ENCODE data around the gene DGKH.

DNA sequence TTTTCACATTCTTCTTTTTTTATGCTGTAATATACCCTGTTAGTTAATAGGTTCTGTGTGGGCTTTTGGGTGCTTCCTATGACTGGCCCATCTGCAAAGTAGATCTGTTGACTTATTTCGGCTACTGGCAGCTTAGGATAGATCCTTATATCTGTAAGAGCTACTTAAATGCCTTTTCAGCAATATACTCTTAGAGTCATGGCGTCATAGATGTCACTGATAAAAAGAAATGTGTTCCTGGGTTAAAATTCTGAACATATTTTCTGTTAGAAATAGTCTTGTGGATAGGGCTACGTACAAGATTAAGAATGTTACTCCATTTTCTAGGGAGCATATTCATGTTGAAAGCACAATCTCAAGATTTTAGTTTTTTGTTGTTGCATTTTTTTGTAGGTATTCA, 228.2 kb downstream of the DGKH start:
- TF ChIP-seq, protein P1, sequence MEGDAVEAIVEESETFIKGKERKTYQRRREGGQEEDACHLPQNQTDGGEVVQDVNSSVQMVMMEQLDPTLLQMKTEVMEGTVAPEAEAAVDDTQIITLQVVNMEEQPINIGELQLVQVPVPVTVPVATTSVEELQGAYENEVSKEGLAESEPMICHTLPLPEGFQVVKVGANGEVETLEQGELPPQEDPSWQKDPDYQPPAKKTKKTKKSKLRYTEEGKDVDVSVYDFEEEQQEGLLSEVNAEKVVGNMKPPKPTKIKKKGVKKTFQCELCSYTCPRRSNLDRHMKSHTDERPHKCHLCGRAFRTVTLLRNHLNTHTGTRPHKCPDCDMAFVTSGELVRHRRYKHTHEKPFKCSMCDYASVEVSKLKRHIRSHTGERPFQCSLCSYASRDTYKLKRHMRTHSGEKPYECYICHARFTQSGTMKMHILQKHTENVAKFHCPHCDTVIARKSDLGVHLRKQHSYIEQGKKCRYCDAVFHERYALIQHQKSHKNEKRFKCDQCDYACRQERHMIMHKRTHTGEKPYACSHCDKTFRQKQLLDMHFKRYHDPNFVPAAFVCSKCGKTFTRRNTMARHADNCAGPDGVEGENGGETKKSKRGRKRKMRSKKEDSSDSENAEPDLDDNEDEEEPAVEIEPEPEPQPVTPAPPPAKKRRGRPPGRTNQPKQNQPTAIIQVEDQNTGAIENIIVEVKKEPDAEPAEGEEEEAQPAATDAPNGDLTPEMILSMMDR (IDR thresholded peaks at IDR 0.05 in 2 of 3, conservative IDR thresholded peaks at IDR 0.05 in 1 of 3; ENCODE audit: control insufficient read depth in 2 of 3, extremely low read depth in 1 of 3, insufficient read depth in 1 of 3, low read depth in 3 of 3, low read length in 3 of 3) = no peak
- TF ChIP-seq POLR2A (IDR thresholded peaks at IDR 0.05; ENCODE audit: low read depth, low read length) (no peak), RAD21 (IDR thresholded peaks at IDR 0.05; ENCODE audit: insufficient read depth, low read depth, low read length) (no peak), NFIC (IDR thresholded peaks at IDR 0.05; ENCODE audit: low read depth, low read length) (no peak)
